Raji (cell line): ENCODE results near the gene ZP3.
"Not testable (repeated sequence)": the region's sequence is repeated elsewhere in the genome, so short reads cannot be mapped to it uniquely, and the experiment has no call there.

ENCODE experiments used
- POLR2A ChIP-seq: IDR thresholded peaks from 2 replicates; pipeline ENCODE4 v1.6.1; 2011; ENCODE audit warnings: low read depth, low read length, control low read depth; ENCODE audit not compliant: insufficient read depth

Gene ZP3

GRCh38 chr7:76430836-76431235 lies 6.1 kb downstream of the ZP3 start:
- no peak for TF ChIP-seq POLR2A

GRCh38 chr7:76445577-76446008 lies 20.8 kb downstream of the ZP3 start:
- peak; percentile 34; the same call in 1 of the 2 replicates for TF ChIP-seq POLR2A

DNA sequence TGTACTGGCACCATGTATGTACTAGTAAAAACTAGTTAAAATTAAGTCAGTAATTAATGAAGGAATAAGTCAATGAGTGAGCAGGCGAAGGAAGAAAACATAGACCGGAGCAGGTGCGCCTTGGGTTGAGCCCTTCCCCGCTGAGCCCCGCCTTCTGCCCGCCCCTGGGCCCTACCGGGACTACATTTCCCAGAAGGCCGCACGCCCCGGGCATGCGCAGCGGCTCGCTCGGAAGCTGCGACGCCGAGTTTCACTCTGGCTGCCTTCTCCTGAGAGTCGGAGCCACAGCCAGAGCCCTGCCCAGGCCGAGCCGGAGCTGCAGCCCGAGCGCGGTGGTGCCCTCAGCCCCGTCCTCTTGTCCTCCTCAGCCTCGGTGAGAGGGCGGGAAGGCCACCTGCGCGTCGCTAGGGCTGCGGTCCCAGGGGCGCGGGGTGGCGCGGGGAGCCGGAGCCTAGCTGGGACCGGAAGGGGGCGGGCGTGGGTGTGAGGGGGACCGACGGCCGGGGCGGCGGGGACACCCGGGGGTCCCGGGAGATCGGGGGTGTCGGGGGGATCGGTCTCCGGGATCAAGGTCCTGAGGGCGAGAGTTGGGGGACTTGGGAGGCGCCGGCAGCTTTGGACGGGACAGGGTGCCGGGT lies 36.8 kb downstream of the ZP3 start, which contains the start of gene DTX2:
DTX2 (plus strand) TSS at position 246 of the 638 bp plus-strand sequence. CDS start 18,801 bp downstream, outside the sequence.
- not testable (repeated sequence) for TF ChIP-seq POLR2A
